Measurements from ENCODE around the gene CLNK.

GRCh38 chr4:10521424-10521823 lies 163.1 kb downstream of the CLNK start:
- TF ChIP-seq EZH2 (IDR thresholded peaks at IDR 0.05; ENCODE audit: borderline replicate concordance, low read length): no peak
- TF ChIP-seq CTCF (IDR thresholded peaks at IDR 0.05; ENCODE audit: low read length): no peak

All from OCI-LY1 (cell line).